Activated T-cell treated with anti-CD3 and anti-CD28 coated beads for 24 hours (primary cell): ENCODE results near the gene PGRMC2.

Source experiments
- DNase-seq: peaks from one replicate; pipeline ENCODE4 v3.0.0-alpha.2; 2020; ENCODE audit warnings: low read depth

The PGRMC2 gene

GRCh38 chr4:128287141-128287870 lies at the start of gene PGRMC2:
TSS of gene PGRMC2 (minus strand) at chr4:128287813. CDS start at chr4:128287790, 23 bp downstream.
- no peak for DNase-seq

GRCh38 chr4:128335541-128335940 lies 47.9 kb upstream of the PGRMC2 start:
- no peak for DNase-seq

GRCh38 chr4:128334256-128334655 lies 46.6 kb upstream of the PGRMC2 start:
- no peak for DNase-seq

- DNase-seq: no peak
Measured at GRCh38 chr4:128333309-128334018, 45.9 kb upstream of the PGRMC2 start.

- DNase-seq: no peak
Measured at GRCh38 chr4:128332081-128332480, 44.5 kb upstream of the PGRMC2 start.

- DNase-seq: no peak
Measured at GRCh38 chr4:128329638-128330037, 42.0 kb upstream of the PGRMC2 start.

GRCh38 chr4:128328106-128328505 lies 40.5 kb upstream of the PGRMC2 start:
- DNase-seq: no peak

- no peak for DNase-seq
Measured at GRCh38 chr4:128323401-128323800, 35.8 kb upstream of the PGRMC2 start.

GRCh38 chr4:128322986-128323385 lies 35.4 kb upstream of the PGRMC2 start:
- DNase-seq: no peak

- no peak for DNase-seq
Measured at GRCh38 chr4:128322311-128322710, 34.7 kb upstream of the PGRMC2 start.

- DNase-seq: no peak
Measured at GRCh38 chr4:128320656-128321055, 33.0 kb upstream of the PGRMC2 start.

- DNase-seq: no peak
Measured at GRCh38 chr4:128315756-128316520, 28.3 kb upstream of the PGRMC2 start.

- no peak for DNase-seq
Measured at GRCh38 chr4:128311659-128312403, 24.2 kb upstream of the PGRMC2 start.

- DNase-seq: no peak
Measured at GRCh38 chr4:128310266-128310697, 22.7 kb upstream of the PGRMC2 start.

- no peak for DNase-seq
Measured at GRCh38 chr4:128309585-128309984, 22.0 kb upstream of the PGRMC2 start.

GRCh38 chr4:128308986-128309385 lies 21.4 kb upstream of the PGRMC2 start:
- no peak for DNase-seq

GRCh38 chr4:128307123-128307571 lies 19.5 kb upstream of the PGRMC2 start:
- DNase-seq: no peak

GRCh38 chr4:128305942-128306341 lies 18.3 kb upstream of the PGRMC2 start:
- no peak for DNase-seq

- DNase-seq: no peak
Measured at GRCh38 chr4:128303986-128304385, 16.4 kb upstream of the PGRMC2 start.

GRCh38 chr4:128303405-128303785 lies 15.8 kb upstream of the PGRMC2 start:
- no peak for DNase-seq

GRCh38 chr4:128301979-128302378 lies 14.4 kb upstream of the PGRMC2 start:
- no peak for DNase-seq

- no peak for DNase-seq
Measured at GRCh38 chr4:128299848-128300247, 12.2 kb upstream of the PGRMC2 start.
